Right forelimb (tissue), 1 donor: ENCODE results near the gene SMIM38.

Experiments
- DNase-seq: peaks from one replicate; pipeline ENCODE4 v3.0.0-alpha.2; 2018

The SMIM38 gene

GRCh38 chr11:69189059-69189458 is 33.3 kb downstream of the SMIM38 start:
- no peak for DNase-seq

GRCh38 chr11:69190796-69191536 is 35.2 kb downstream of the SMIM38 start:
- no peak for DNase-seq

- no peak for DNase-seq
Measured at GRCh38 chr11:69192301-69192721, 36.6 kb downstream of the SMIM38 start.

- no peak for DNase-seq
Measured at GRCh38 chr11:69193151-69193550, 37.4 kb downstream of the SMIM38 start.

- no peak for DNase-seq
Measured at GRCh38 chr11:69193629-69194028, 37.9 kb downstream of the SMIM38 start.

GRCh38 chr11:69194396-69194795 is 38.7 kb downstream of the SMIM38 start:
- no peak for DNase-seq

- no peak for DNase-seq
Measured at GRCh38 chr11:69194956-69195355, 39.2 kb downstream of the SMIM38 start.

- DNase-seq, result no peak
Measured at GRCh38 chr11:69195824-69196782, 40.4 kb downstream of the SMIM38 start.

- DNase-seq, result no peak
Measured at GRCh38 chr11:69196783-69197169, 41.0 kb downstream of the SMIM38 start.

- no peak for DNase-seq
Measured at GRCh38 chr11:69198891-69199582, 43.3 kb downstream of the SMIM38 start.

GRCh38 chr11:69199583-69200315 is 44.0 kb downstream of the SMIM38 start:
- DNase-seq, result no peak

GRCh38 chr11:69200331-69201065 is 44.8 kb downstream of the SMIM38 start:
- peak; percentile 45 for DNase-seq

- DNase-seq, result no peak
Measured at GRCh38 chr11:69201066-69201365, 45.3 kb downstream of the SMIM38 start.

GRCh38 chr11:69201764-69202370 is 46.1 kb downstream of the SMIM38 start:
- DNase-seq, result peak; percentile 39

GRCh38 chr11:69202511-69203221 is 46.9 kb downstream of the SMIM38 start:
- peak; percentile 20 for DNase-seq

GRCh38 chr11:69203381-69203780 is 47.6 kb downstream of the SMIM38 start:
- no peak for DNase-seq

- DNase-seq, result peak; percentile 23
Measured at GRCh38 chr11:69203901-69204245, 48.1 kb downstream of the SMIM38 start.

- peak; percentile 28 for DNase-seq
Measured at GRCh38 chr11:69204246-69204940, 48.7 kb downstream of the SMIM38 start.

- peak; percentile 18 for DNase-seq
Measured at GRCh38 chr11:69204941-69205742, 49.4 kb downstream of the SMIM38 start.
